Body of pancreas (tissue), 4 donors: ENCODE data around the gene TRIOBP. TPM values are rescaled to one million over a fixed set of nuclear protein-coding genes. Genes with fewer than 3 reads are reported as not detected.
A peak's percentile ranks its signal among the peaks of the same experiment; 100 is the strongest.

Experiments used
- ATAC-seq: fragments of 150-250 bp; one replicate; pipeline ENCODE4 v1.9.1; 2016
- DNase-seq, 4 donors: peaks; one replicate each; pipeline ENCODE4 v3.0.0-alpha.2; 2019
- H3K27ac ChIP-seq, 4 donors: fragments of 200-600 bp; sonication (generic); 1 replicate in 3 of 4; 2 replicates in 1 of 4; pipeline versions ENCODE4 v1.5.1 to v1.6.1; 2016 to 2019; ENCODE audit warnings: mild to moderate bottlenecking in 1 of 4, mixed read lengths in 1 of 4, moderate library complexity in 1 of 4
- H3K27me3 ChIP-seq, 2 donors: fragments of 200-600 bp; sonication (generic); one replicate each; pipeline ENCODE4 v1.6.0; 2016; ENCODE audit warnings: mild to moderate bottlenecking in 1 of 2
- H3K36me3 ChIP-seq, 2 donors: fragments of 200-600 bp; sonication (generic); replicated peaks in 1 of 2; 2 replicates each; pipeline ENCODE4 v1.5.1; 2016; ENCODE audit warnings: low read depth in 2 of 2; ENCODE audit not compliant: insufficient read depth in 1 of 2
- H3K4me1 ChIP-seq: fragments of 200-600 bp; sonication (generic); one replicate; pipeline ENCODE4 v1.6.0; 2016
- H3K4me3 ChIP-seq, 2 donors: fragments of 200-600 bp; sonication (generic); 1 replicate in 1 of 2; 2 replicates in 1 of 2; pipeline ENCODE4 v1.5.1; 2016 to 2019
- H3K9me3 ChIP-seq, 3 donors: fragments of 200-600 bp; sonication (generic); 1 replicate in 2 of 3; 2 replicates in 1 of 3; pipeline ENCODE4 v1.5.1; 2016
- CTCF ChIP-seq, 7 experiments: fragments of 450-650 bp in 4 of 7; fragments of 200-600 bp in 3 of 7; sonication (generic) in 3 of 7; IDR thresholded peaks; one replicate each; pipeline ENCODE4 v1.5.1; 2016 to 2019; ENCODE audit warnings: antibody characterized with exemption in 7 of 7
- POLR2A ChIP-seq, 3 donors: fragments of 450-650 bp; IDR thresholded peaks; one replicate each; pipeline ENCODE4 v1.6.1; 2016; ENCODE audit warnings: antibody characterized with exemption in 3 of 3, mild to moderate bottlenecking in 2 of 3
- WGBS, 2 donors: methylation state at CpG; one replicate each; pipeline ENCODE4 v1.1.5; 2017; 5-methylcytosine and 5-hydroxymethylcytosine counted together
- intact Hi-C: fragments of 100-400 bp; cut with DNase I; formaldehyde crosslinking; loops from one replicate; pipeline ENCODE4 v1.15.1; 2023
- total RNA-seq, 2 donors: library from RNA; depleted of rRNA; stranded (reverse); fragments of >200 nt; gene quantifications; one replicate each; pipeline ENCODE4 v1.1.0, GENCODE V29; 2016

The TRIOBP gene
- total RNA-seq, 2 donors from 2014 or later = 65.6 to 76.5 TPM

- no peaks in the 10 kb centered on the region for H3K36me3 ChIP-seq
- H3K4me1 ChIP-seq = peaks cover 35% of the 10 kb centered on the region
- H3K27me3 ChIP-seq = no peaks in the 10 kb centered on the region
- peak overlapping the region; percentile 75 to 88 (median 82) for H3K27ac ChIP-seq
- intact Hi-C loops = no loop called here
- WGBS, 2 donors = 0 to 10% methylated on average over 2 to 17 of the region's 17 CpGs
- peak; percentile 5 for ATAC-seq
- H3K4me3 ChIP-seq = peak overlapping the region in 1 of 2 donors; percentile 19
- DNase-seq = peak; percentile 29 to 65 (median 48)
- H3K9me3 ChIP-seq = no peaks in the 10 kb centered on the region
- TF ChIP-seq CTCF (IDR thresholded peaks at IDR 0.05) (no peak), POLR2A (IDR thresholded peaks at IDR 0.05) (no peak)
Measured at GRCh38 chr22:37675930-37676735, 20.7 kb upstream of the TRIOBP start.

- intact Hi-C loops = no loop called here
- Histone ChIP-seq H3K27ac (peak overlapping the region; percentile 75 to 88 (median 82)), H3K4me3 (peak overlapping the region; percentile 6 to 19), H3K9me3 (no peaks in the 10 kb centered on the region), H3K27me3 (no peaks in the 10 kb centered on the region), H3K4me1 (peaks cover 42% of the 10 kb centered on the region), H3K36me3 (no peaks in the 10 kb centered on the region)
- DNase-seq (peak; percentile 86 to 91 (median 88)), ATAC-seq (peak; percentile 72)
- TF ChIP-seq CTCF (IDR thresholded peaks at IDR 0.05) (no peak), POLR2A (IDR thresholded peaks at IDR 0.05) (peak in 2 of 3 donors; percentile 52 to 63)
- WGBS, 2 donors = 2 to 3% methylated on average over 14 to 35 of the region's 42 CpGs
Measured at GRCh38 chr22:37676736-37677492, 19.9 kb upstream of the TRIOBP start.

GRCh38 chr22:37677493-37677974, 19.3 kb upstream of the TRIOBP start:
- TF ChIP-seq POLR2A (IDR thresholded peaks at IDR 0.05) = no peak
- TF ChIP-seq CTCF (IDR thresholded peaks at IDR 0.05) = no peak
- Histone ChIP-seq H3K4me3 (peak overlapping the region in 1 of 2 donors; percentile 19), H3K36me3 (no peaks in the 10 kb centered on the region), H3K27me3 (no peaks in the 10 kb centered on the region), H3K9me3 (no peaks in the 10 kb centered on the region), H3K4me1 (peaks cover 42% of the 10 kb centered on the region), H3K27ac (peak overlapping the region; percentile 75 to 88 (median 82))
- DNase-seq (no peak), ATAC-seq (no peak)
- WGBS, 2 donors = 45 to 47% methylated on average over 15 of the region's 15 CpGs
- intact Hi-C loops = no loop called here

- DNase-seq (no peak), ATAC-seq (no peak)
- TF ChIP-seq POLR2A (IDR thresholded peaks at IDR 0.05) (no peak), CTCF (IDR thresholded peaks at IDR 0.05) (no peak)
- H3K27ac ChIP-seq = no peak overlapping the region
- intact Hi-C loops = no loop called here
- no peaks in the 10 kb centered on the region for H3K36me3 ChIP-seq
- H3K27me3 ChIP-seq = no peaks in the 10 kb centered on the region
- no peaks in the 10 kb centered on the region for H3K9me3 ChIP-seq
- no peak overlapping the region for H3K4me3 ChIP-seq
- H3K4me1 ChIP-seq = peaks cover 42% of the 10 kb centered on the region
- WGBS, 2 donors = 59 to 70% methylated on average over 8 to 9 of the region's 18 CpGs
Measured at GRCh38 chr22:37678372-37678771, 18.5 kb upstream of the TRIOBP start.
